ENCODE results near the gene GFRA1. TPM values are rescaled to one million over a fixed set of nuclear protein-coding genes. Genes with fewer than 3 reads are reported as not detected.

GFRA1 gene
- total and polyA plus RNA-seq, 2 donors (not counting 3 experiments of a cell fraction or from before 2014, with no cell fraction given): 0.22 to 0.88 TPM

- ChIA-PET CTCF (no interaction called here), POLR2A (no interaction called here)
- Histone ChIP-seq H4K20me1 (replicated peaks; ENCODE audit: control insufficient read depth, extremely low read depth, insufficient read depth, low read length) (no peaks in the 10 kb centered on the region), H3K9ac (replicated peaks; ENCODE audit: extremely low read depth, insufficient read depth, low read length) (no peak overlapping the region), H3K36me3 (ENCODE audit: control insufficient read depth in 2 of 2, extremely low read depth in 1 of 2, insufficient read depth in 2 of 2, low read length in 2 of 2) (no peaks in the 10 kb centered on the region), H3K4me3 (replicated peaks in 1 of 3; ENCODE audit: insufficient read depth in 1 of 3, low read depth in 1 of 3, low read length in 3 of 3) (no peak overlapping the region), H3K27me3 (ENCODE audit: control insufficient read depth in 2 of 2, insufficient read depth in 2 of 2, low read length in 2 of 2) (no peaks in the 10 kb centered on the region), H3K9me1 (replicated peaks; ENCODE audit: control insufficient read depth, extremely low read depth, insufficient read depth, low read length) (no peaks in the 10 kb centered on the region), H3K4me2 (ENCODE audit: insufficient read depth, low read length) (no peak overlapping the region), H3K79me2 (ENCODE audit: control insufficient read depth, insufficient read depth, low read length) (no peaks in the 10 kb centered on the region), H3K9me3 (replicated peaks; ENCODE audit: control insufficient read depth, insufficient read depth, low read length) (no peaks in the 10 kb centered on the region), H3K27ac (ENCODE audit: insufficient read depth, low read depth, low read length) (no peak overlapping the region), H2AFZ (ENCODE audit: low read depth, low read length) (no peak overlapping the region), H3K4me1 (ENCODE audit: control insufficient read depth, extremely low read depth, insufficient read depth, low read length) (no peaks in the 10 kb centered on the region)
- BruUV-seq (replicated peaks): no TSS peak
- DNase-seq (ENCODE audit: low read depth, low spot score) (no peak), FAIRE-seq (no peak)
- dilution Hi-C loops (cut with MboI; ENCODE audit: extremely low pct_ligation_motif_present, low sequenced_read_pairs) (no loop called here), intact Hi-C loops (cut with micrococcal nuclease) (no loop called here)
- TF ChIP-seq POLR2AphosphoS5 (IDR thresholded peaks at IDR 0.05; ENCODE audit: insufficient read depth, low read depth, low read length): no peak
- no peak for TF ChIP-seq EZH2 (IDR thresholded peaks at IDR 0.05; ENCODE audit: borderline replicate concordance, low read depth, low read length, severe bottlenecking)
- TF ChIP-seq MYC (IDR thresholded peaks at IDR 0.05; ENCODE audit: low read depth, low read length): no peak
Observed at GRCh38 chr10:116292493-116292892, 19.5 kb upstream of the GFRA1 start.

DNA sequence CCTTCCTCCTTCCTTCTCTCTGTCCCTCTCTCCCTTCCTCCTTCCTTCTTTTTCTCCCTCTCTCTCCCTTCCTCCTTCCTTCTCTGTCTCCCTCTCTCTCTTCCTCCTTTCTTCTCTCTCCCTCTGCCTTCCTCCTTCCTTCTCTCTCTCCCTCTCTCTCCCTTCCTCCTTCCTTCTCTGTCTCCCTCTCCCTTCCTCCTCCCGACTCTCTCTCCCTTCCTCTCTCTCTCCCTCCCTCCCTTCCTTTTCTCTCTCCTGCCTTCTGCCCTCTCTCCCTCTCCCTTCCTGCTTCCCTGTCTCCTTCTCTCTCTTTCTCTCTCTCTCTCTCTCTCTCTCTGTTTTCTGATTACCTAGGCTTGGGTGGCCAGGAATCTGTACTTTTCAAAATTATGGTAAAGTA lies 16.6 kb upstream of the GFRA1 start:
- FAIRE-seq (no peak), DNase-seq (ENCODE audit: low read depth, low spot score) (no peak)
- intact Hi-C loops (cut with micrococcal nuclease): no loop called here
- H3K27me3 ChIP-seq (ENCODE audit: control insufficient read depth in 2 of 2, insufficient read depth in 2 of 2, low read length in 2 of 2): no peaks in the 10 kb centered on the region
- no TSS peak for BruUV-seq (replicated peaks)
- no peak overlapping the region for H3K9ac ChIP-seq (replicated peaks; ENCODE audit: extremely low read depth, insufficient read depth, low read length)
- dilution Hi-C loops (cut with MboI; ENCODE audit: extremely low pct_ligation_motif_present, low sequenced_read_pairs): no loop called here
- no peaks in the 10 kb centered on the region for H3K9me3 ChIP-seq (replicated peaks; ENCODE audit: control insufficient read depth, insufficient read depth, low read length)
- no peak overlapping the region for H3K4me2 ChIP-seq (ENCODE audit: insufficient read depth, low read length)
- no peak overlapping the region for H3K27ac ChIP-seq (ENCODE audit: insufficient read depth, low read depth, low read length)
- H4K20me1 ChIP-seq (replicated peaks; ENCODE audit: control insufficient read depth, extremely low read depth, insufficient read depth, low read length): no peaks in the 10 kb centered on the region
- H3K4me1 ChIP-seq (ENCODE audit: control insufficient read depth, extremely low read depth, insufficient read depth, low read length): no peaks in the 10 kb centered on the region
- no peak overlapping the region for H3K4me3 ChIP-seq (replicated peaks in 1 of 3; ENCODE audit: insufficient read depth in 1 of 3, low read depth in 1 of 3, low read length in 3 of 3)
- no peaks in the 10 kb centered on the region for H3K79me2 ChIP-seq (ENCODE audit: control insufficient read depth, insufficient read depth, low read length)
- POLR2A ChIA-PET: no interaction called here
- H3K9me1 ChIP-seq (replicated peaks; ENCODE audit: control insufficient read depth, extremely low read depth, insufficient read depth, low read length): no peaks in the 10 kb centered on the region
- CTCF ChIA-PET: no interaction called here
- H3K36me3 ChIP-seq (ENCODE audit: control insufficient read depth in 2 of 2, extremely low read depth in 1 of 2, insufficient read depth in 2 of 2, low read length in 2 of 2): no peaks in the 10 kb centered on the region
- TF ChIP-seq JUN (IDR thresholded peaks at IDR 0.05; ENCODE audit: borderline replicate concordance, insufficient read depth, insufficient read length, low read depth): no peak
- TF ChIP-seq FOS (IDR thresholded peaks at IDR 0.05; ENCODE audit: borderline replicate concordance, insufficient read depth, low read length): no peak
- TF ChIP-seq MYC (IDR thresholded peaks at IDR 0.05; ENCODE audit: low read depth, low read length): no peak
- H2AFZ ChIP-seq (ENCODE audit: low read depth, low read length): no peak overlapping the region
